Gastrocnemius medialis (tissue), 4 donors: ENCODE data around the gene ACAP1. TPM values are rescaled to one million over a fixed set of nuclear protein-coding genes. Genes with fewer than 3 reads are reported as not detected.

Experiments
- ATAC-seq, 2 donors: fragments of 150-250 bp; one replicate each; pipeline ENCODE4 v1.9.1; 2016
- DNase-seq, 2 donors: peaks; one replicate each; pipeline ENCODE4 v3.0.0-alpha.2; 2019
- H3K27ac ChIP-seq, 4 donors: fragments of 200-600 bp; sonication (generic); 1 replicate in 1 of 4; 2 replicates in 3 of 4; pipeline ENCODE4 v1.5.1; 2016 to 2018; ENCODE audit warnings: mild to moderate bottlenecking in 2 of 4, moderate library complexity in 1 of 4
- H3K27me3 ChIP-seq, 3 donors: fragments of 200-600 bp; sonication (generic) in 2 of 3; 1 replicate in 1 of 3; 2 replicates in 2 of 3; pipeline versions ENCODE4 v1.5.1 to v1.6.0; 2016 to 2019; ENCODE audit warnings: mild to moderate bottlenecking in 1 of 3, moderate library complexity in 1 of 3
- H3K36me3 ChIP-seq, 2 donors: fragments of 200-600 bp; sonication (generic) in 1 of 2; one replicate each; pipeline ENCODE4 v1.5.1; 2017 to 2018
- H3K4me1 ChIP-seq, 2 donors: fragments of 200-600 bp; sonication (generic) in 1 of 2; one replicate each; pipeline ENCODE4 v1.5.1; 2016 to 2017; ENCODE audit warnings: mild to moderate bottlenecking in 2 of 2
- H3K4me3 ChIP-seq, 4 donors: fragments of 200-600 bp; sonication (generic) in 3 of 4; 1 replicate in 1 of 4; 2 replicates in 3 of 4; pipeline ENCODE4 v1.5.1; 2016 to 2019; ENCODE audit warnings: mild to moderate bottlenecking in 2 of 4
- H3K9me3 ChIP-seq, 3 donors: fragments of 200-600 bp; sonication (generic) in 2 of 3; 1 replicate in 1 of 3; 2 replicates in 2 of 3; pipeline ENCODE4 v1.5.1; 2016 to 2019
- POLR2A ChIP-seq, 2 donors: fragments of 450-650 bp; IDR thresholded peaks; one replicate each; pipeline ENCODE4 v1.6.1; 2017; ENCODE audit warnings: antibody characterized with exemption in 2 of 2, mild to moderate bottlenecking in 2 of 2, moderate library complexity in 2 of 2
- in situ Hi-C, 4 donors: fragments of 200-750 bp; cut with MboI; loops; one replicate each; pipeline versions ENCODE4 v1.15.0 to v1.8.0; 2017; ENCODE audit warnings: low sequenced_read_pairs in 4 of 4
- intact Hi-C: fragments of 100-400 bp; cut with DNase I; formaldehyde crosslinking; loops from one replicate; pipeline ENCODE4 v1.15.1; 2023; ENCODE audit warnings: low total_unique reads
- total RNA-seq, 4 donors: library from RNA; depleted of rRNA; stranded (reverse); fragments of >200 nt; gene quantifications; one replicate each; pipeline versions ENCODE4 v1.1.0 to v1.2.3, GENCODE V29; 2016
- TF ChIP-seq, protein P1 (sequence below), 5 experiments: fragments of 450-650 bp in 3 of 5; fragments of 200-600 bp in 2 of 5; sonication (generic) in 2 of 5; IDR thresholded peaks in 4 of 5; conservative IDR thresholded peaks in 1 of 5; 1 replicate in 4 of 5; 2 replicates in 1 of 5; pipeline ENCODE4 v1.5.1; 2016 to 2019; ENCODE audit warnings: antibody characterized with exemption in 5 of 5, mild to moderate bottlenecking in 3 of 5, moderate library complexity in 3 of 5

Gene ACAP1
- total RNA-seq, 4 donors from 2014 or later, result 0.22 to 16.3 (median 1.7) TPM

DNA sequence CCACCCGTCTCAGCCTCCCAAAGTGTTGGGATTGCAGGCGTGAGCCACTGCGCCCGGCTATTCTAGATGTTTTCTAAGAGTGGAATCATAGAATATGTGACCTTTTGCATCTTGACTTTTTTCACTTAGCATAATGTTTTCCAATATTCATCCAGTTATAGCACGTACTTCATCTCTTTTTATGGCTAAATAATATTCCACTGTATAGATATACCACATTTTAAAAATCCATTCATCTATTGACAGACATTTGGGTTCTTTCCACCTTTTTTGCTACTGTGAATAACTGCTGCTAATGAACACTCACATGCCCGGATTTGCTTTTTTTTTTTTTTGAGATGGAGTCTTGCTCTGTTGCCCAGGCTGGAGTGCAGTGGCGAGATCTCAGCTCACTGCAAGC lies 32.1 kb upstream of the ACAP1 start:
- Histone ChIP-seq H3K27ac (no peak overlapping the region), H3K9me3 (no peaks in the 10 kb centered on the region), H3K27me3 (no peaks in the 10 kb centered on the region), H3K36me3 (no peaks in the 10 kb centered on the region), H3K4me1 (peaks cover 4 to 7% of the 10 kb centered on the region in 2 donors), H3K4me3 (no peak overlapping the region)
- in situ Hi-C loops, result loop anchor here in 1 of 4 donors (10.0 kb wide), 1 partner anchor 49 kb away; the partner anchor contains the start of genes CTDNEP1 and ELP5
- no peak for TF ChIP-seq POLR2A (IDR thresholded peaks at IDR 0.05)
- TF ChIP-seq, protein P1, sequence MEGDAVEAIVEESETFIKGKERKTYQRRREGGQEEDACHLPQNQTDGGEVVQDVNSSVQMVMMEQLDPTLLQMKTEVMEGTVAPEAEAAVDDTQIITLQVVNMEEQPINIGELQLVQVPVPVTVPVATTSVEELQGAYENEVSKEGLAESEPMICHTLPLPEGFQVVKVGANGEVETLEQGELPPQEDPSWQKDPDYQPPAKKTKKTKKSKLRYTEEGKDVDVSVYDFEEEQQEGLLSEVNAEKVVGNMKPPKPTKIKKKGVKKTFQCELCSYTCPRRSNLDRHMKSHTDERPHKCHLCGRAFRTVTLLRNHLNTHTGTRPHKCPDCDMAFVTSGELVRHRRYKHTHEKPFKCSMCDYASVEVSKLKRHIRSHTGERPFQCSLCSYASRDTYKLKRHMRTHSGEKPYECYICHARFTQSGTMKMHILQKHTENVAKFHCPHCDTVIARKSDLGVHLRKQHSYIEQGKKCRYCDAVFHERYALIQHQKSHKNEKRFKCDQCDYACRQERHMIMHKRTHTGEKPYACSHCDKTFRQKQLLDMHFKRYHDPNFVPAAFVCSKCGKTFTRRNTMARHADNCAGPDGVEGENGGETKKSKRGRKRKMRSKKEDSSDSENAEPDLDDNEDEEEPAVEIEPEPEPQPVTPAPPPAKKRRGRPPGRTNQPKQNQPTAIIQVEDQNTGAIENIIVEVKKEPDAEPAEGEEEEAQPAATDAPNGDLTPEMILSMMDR (IDR thresholded peaks at IDR 0.05 in 4 of 5, conservative IDR thresholded peaks at IDR 0.05 in 1 of 5), result no peak
- no peak for DNase-seq
- intact Hi-C loops, result loop anchor here (10.0 kb wide), 1 partner anchor 541 kb away; no protein-coding TSS in a partner anchor
- ATAC-seq, result no peak

DNA sequence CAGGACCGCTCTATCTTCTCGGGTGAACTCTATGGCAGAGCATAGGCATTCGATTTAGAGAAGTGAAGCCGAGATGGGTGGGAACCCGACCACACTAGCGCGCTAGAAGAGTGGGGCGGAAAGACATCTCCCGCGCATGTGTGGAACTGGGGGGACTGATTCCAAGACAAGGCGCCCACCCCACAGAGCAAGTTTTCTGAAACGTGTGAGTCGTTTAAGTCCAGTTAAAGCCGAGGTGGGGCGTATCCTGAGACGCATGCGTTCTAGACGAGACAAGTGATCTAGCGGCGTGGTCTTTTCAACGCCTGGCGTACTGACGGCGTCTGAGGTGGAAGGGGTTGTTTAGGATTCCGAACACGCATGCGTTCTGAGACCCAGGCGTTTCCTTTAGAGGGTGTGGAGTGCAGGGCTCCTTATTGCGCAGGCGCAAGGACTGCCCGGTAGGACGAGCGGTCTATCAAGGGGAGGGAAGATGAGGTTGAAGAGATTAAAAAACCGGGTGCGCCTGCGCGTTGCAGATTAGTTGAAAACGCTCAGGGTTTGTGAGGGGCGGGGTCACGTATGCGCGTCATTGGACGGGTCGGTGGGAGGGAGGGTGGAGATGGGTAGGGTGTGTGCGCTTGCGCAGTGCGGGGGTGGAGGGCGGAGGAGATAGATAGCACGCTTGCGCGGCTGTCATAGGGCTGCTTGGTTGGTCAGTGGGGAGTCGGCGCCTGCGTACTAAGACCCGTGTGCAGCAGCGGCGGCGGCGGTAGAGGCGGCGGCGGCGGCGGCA lies 29.2 kb upstream of the ACAP1 start, which contains the start of gene EIF5A:
Gene EIF5A, plus strand, starts transcription at position 718 of the 775 bp plus-strand sequence. CDS start 2,008 bp downstream, outside the sequence.
- Histone ChIP-seq H3K36me3 (peaks cover 4 to 26% of the 10 kb centered on the region in 2 donors), H3K4me1 (peaks cover 29 to 31% of the 10 kb centered on the region in 2 donors), H3K9me3 (no peaks in the 10 kb centered on the region), H3K27me3 (no peaks in the 10 kb centered on the region), H3K27ac (peak within 1 kb of the TSS; percentile 93 to 99 (median 98)), H3K4me3 (peak within 1 kb of the TSS; percentile 79 to 98 (median 84))
- DNase-seq (peak; percentile 100), ATAC-seq (peak; percentile 82 to 84)
- TF ChIP-seq, protein P1 (IDR thresholded peaks at IDR 0.05 in 4 of 5, conservative IDR thresholded peaks at IDR 0.05 in 1 of 5), result no peak
- TF ChIP-seq POLR2A (IDR thresholded peaks at IDR 0.05), result peak; percentile 95 to 96
- intact Hi-C loops (loop anchor here (1.0 to 10.0 kb wide), 7 partner anchors 22 to 538 kb away; partner anchors contain the start of genes ELP5, GABARAP, NEURL4 and POLR2A), in situ Hi-C loops (loop anchor here in 1 of 4 donors (10.0 kb wide), 1 partner anchor 52 kb away; the partner anchor contains the start of genes CTDNEP1 and ELP5)

DNA sequence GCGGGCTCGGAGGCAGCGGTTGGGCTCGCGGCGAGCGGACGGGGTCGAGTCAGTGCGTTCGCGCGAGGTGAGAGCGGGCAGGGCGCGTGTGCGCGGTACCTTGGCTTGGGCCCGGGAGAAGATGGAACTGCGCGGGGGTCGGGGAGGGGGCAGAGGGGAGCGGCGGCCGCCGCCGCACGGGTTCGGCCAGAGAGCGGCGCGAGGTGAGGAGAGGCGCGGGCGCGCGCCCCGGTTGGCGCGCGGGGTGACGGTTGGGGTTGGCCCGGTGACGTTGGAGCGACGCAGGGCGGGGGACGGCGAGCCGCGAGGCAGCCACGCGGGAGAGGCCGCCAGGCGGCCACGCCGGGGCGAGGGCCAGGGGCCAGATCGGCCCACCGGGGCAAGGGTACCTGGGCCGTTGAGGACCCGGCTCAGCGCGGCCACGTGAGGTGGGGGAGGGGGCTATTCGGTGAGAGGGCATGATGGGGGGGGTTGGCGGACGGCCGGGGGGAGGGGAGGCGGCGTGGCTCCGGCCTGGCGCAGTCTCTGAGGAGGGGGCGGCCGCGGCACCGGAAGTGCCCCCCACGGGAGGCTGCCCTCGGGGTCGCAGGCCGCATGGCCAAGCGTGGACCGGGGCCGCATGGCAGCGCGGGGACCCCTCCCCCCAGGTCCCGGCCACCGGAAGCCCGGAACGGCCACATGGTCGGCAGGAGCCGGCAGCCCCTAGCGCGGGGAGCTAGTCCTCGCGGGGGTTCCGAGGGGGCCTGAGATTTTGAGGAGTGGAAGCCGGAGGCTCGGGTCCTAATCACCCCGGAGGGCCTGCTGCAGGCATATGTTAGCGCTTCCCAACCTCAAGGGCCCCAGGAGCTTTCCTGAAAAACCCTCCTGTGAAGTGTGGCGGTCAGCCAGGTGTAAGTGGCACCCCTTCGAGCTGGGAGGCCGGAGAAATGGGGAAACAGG lies 28.4 kb upstream of the ACAP1 start:
- H3K4me1 ChIP-seq, result peaks cover 34 to 36% of the 10 kb centered on the region in 2 donors
- in situ Hi-C loops, result loop anchor here in 1 of 4 donors (10.0 kb wide), 1 partner anchor 53 kb away; the partner anchor contains the start of genes CTDNEP1 and ELP5
- TF ChIP-seq, protein P1 (IDR thresholded peaks at IDR 0.05 in 4 of 5, conservative IDR thresholded peaks at IDR 0.05 in 1 of 5), result peak in 2 of 5 experiments; percentile 15 to 35
- no peak for TF ChIP-seq POLR2A (IDR thresholded peaks at IDR 0.05)
- H3K36me3 ChIP-seq, result peaks cover 4 to 34% of the 10 kb centered on the region in 2 donors
- ATAC-seq, result peak; percentile 12
- no peaks in the 10 kb centered on the region for H3K9me3 ChIP-seq
- intact Hi-C loops, result loop anchor here (1.0 to 10.0 kb wide), 7 partner anchors 21 to 537 kb away; partner anchors contain the start of genes ELP5, GABARAP, NEURL4 and POLR2A
- no peaks in the 10 kb centered on the region for H3K27me3 ChIP-seq
- H3K27ac ChIP-seq, result peak overlapping the region; percentile 93 to 99 (median 98)
- H3K4me3 ChIP-seq, result peak overlapping the region; percentile 79 to 98 (median 84)
- DNase-seq, result peak in 1 of 2 donors; percentile 66
